ENCODE data around the gene PRPF40A. TPM values are rescaled to one million over a fixed set of nuclear protein-coding genes. Genes with fewer than 3 reads are reported as not detected.
A peak's percentile ranks its signal among the peaks of the same experiment; 100 is the strongest.

Gene PRPF40A
- polyA plus RNA-seq, 10 donors = 54.5 to 82.8 (median 74.4) TPM

DNA sequence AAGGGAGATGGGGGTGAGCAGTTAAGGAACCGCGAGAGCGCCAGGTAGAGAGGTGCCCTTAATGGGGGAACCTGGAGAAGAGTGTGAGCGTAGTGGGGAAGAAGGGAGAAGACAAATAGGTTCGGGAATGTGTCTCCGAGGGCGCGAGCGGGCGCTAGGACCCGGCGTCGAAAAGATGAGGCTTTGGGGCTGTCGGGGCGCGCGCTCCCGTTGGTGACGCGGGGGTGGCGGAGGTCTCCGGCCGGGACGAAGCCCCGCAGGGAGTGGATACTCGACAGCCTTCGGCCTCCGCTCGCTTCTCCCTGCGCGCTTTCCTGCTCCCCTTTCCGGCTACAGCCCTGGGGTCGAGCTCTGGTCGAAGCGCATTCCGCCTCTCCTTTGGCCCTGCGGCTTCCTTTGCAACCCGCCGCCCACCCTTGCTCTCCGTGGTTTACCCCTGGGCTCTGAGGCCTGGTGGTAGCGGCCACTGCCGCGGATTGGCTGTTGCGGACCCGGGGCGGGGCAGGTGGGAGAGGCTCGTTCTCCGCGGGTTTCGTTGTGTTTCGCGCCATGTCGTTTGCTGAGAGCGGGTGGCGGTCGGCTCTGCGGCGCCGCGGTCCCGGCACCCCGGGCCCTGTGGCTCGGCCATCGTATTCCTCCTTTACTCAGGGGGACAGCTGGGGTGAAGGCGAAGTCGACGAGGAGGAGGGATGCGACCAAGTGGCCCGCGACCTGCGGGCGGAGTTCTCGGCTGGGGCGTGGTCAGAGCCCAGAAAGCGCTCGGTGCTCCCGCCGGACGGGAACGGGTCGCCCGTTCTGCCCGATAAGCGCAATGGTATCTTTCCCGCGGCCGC, 1.0 kb upstream of the PRPF40A start, which contains the start of gene ARL6IP6:
Gene ARL6IP6 (plus strand): TSS at position 545 of the 833 bp plus-strand sequence. CDS start 5 bp downstream, at position 550.
- peak; percentile 93 to 99 (median 95) for DNase-seq

DNA sequence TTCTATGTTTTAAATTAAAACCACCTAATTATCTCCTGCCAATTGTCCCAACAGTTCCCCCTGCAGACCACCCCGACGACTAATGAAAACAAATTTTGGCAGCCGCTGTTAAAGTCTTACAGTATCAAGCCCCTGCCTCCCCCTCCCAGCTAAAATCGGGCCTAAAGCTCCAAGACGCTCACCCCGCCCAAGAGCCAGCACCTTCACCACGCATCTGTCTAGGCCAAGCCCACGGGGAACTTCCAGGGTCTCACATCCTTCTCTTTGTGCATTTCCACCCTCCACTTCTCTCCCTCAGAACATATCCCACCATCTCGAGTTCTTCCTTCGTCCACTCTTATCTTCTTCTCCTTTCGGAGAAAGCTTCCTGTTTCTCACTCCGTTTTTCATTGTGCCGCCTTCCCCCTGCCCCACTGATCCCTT, 445 bp downstream of the PRPF40A start:
- DNase-seq = no peak

DNA sequence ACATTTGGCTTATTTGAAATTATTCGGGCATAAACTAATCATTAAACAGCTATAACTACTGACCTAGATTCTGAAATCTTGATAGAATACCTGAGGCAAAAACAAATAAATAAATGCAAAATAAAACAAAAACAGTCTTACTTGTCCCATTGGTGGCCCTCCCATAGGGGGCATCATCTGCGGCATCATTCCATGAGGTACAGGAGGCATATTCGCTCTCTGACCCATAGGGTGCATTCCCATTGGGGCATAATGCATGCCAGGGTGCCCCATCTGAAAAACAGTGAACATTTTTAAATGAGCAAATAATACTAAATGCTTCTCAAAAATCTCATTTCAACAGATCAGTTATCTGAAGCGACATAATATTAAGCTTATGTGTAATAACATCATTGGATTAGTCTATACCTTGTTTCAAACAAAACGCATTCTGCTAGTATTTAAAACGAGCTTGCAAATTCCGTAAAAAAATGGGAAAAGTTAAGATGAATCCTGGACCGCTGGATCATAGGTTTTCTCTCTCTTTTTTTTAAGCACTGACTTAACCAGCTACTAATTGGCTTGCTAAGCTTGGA, 1.3 kb downstream of the PRPF40A start:
- peak in 1 of 3 donors; percentile 10 for DNase-seq

DNA sequence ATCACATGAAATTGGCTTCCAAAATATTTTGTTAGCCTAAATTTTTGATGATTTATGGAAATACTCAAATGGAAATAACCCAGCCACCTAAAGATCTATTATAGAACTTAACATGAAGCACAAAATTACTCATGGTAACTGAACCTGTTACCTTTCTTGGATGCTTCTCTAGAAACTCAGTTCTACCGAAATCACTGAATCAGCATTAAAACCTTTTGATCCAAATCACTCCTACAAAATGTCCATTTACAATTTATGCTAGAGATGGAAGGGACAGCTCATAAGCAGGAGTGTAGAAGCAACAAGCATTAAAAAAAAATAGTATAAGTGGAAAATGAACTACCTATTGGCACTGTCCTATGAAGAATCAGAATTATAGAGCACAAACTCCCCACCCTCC, 2.1 kb downstream of the PRPF40A start:
- no peak for DNase-seq

DNA sequence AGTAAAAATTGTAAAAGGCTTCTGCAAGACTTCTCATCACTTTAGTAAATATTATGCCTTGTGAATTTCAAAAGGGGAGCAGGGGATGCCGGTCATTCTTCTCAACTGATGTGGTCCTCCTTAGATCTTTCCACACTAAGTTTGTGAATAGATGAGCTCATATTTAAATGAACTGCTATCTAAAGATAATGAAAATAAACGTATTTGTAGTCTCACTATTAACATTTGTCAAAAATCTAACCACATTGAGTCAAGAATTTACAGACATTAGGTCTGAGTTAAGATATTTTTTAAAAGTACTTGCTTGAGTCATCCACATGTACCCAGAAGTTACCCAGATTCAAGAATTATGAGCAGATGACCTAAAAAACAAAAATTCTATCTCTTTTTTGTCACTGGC, 6.5 kb downstream of the PRPF40A start:
- DNase-seq = no peak

DNA sequence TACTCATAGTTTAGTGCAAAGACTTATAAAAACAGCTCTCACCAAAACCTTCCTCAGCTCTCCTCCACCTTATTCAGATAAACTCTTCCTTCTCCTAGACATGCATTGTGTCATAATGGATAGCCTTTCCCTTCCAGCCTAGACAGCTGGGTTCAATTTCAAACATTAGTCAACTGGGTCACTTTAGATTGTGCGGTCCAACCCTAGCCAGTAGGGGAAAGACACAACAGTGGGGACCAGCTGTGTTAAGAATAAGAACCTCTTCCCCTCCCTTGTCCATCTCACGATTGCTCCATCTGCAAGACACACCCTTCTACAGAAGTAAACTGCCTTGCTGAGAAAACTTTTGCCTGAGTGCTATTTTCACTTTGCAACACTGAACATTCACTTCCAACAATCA, 8.5 kb downstream of the PRPF40A start:
- no peak for DNase-seq

DNA sequence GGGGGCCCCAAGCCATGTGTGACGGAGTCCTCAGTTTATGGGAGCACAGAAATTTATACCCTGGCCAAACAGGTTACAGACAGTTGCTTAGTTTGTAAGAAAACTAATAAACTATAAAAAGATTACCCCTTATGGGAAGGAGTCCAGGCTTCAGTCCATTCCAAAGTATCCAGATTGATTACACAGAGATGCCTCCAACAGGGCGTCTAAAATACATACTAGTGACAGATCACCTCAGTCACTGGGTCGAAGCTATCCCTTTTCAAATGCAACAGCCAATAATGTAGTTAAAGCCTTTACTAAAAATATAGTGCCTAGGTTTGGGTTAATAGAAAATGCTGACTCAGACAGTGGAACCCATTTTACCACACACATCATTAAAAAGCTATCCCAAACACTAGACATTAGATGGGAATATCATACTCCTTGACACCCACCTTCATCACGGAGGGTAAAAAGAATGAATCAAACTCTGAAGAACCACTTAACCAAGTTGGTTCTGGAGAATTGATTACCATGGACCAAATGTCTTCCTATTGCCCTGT, 10.7 kb downstream of the PRPF40A start:
- no peak for DNase-seq

DNA sequence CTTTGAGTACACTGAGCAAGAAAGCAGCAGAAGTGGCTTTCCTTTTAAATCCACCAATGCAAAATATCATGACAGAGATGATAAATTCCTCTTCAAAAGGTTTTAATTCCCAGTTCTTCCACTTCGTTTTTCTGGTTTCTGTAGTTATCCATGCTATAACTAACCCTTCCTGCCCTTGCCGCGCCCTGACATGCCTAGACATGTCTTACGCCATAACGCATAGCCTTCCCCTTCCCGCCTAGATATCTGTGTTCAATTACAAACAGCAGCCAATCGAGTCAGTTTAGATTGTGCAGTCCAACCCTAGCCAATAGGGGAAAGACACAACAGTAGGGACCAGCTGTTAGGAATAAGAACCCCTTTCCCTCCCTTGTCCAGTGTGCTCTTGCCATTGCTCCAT, 16.1 kb downstream of the PRPF40A start:
- DNase-seq = no peak

DNA sequence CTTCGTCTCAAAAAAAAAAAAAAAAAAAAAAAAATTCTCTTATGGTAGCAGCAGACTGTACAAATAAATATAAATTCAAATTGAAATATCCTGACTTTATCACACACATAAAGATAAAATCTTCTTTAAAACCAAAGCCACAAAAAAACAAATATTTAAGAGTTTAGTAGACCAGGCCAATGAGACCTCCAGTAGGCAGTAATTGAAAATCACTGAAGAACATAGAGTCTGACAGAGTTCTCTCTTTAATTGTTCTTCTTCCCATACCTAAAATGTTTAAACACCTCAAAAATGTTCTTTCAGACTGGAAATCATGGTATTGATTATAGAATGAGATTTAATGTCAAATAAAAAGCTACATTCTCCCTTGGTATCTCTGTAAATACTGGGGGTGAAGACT, 20.8 kb downstream of the PRPF40A start:
- DNase-seq = no peak

DNA sequence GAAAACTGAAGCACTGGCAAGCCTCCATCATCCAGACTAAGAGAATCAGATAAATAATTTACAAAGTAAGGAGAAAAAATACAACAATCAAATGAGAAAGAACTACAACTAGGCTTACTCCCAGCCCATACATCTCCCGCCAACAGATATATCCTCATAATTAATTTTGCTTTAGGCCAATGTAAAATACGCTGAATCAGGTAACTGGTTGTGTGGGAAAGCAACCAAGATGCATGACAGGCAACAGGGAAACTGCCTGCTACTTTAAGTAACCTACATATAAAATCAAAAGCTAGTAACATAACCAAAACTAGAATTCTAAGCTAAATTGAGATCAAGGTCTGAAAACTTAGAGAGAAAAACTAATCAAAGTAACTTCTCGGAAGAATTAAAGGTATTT, 21.5 kb downstream of the PRPF40A start:
- no peak for DNase-seq

DNA sequence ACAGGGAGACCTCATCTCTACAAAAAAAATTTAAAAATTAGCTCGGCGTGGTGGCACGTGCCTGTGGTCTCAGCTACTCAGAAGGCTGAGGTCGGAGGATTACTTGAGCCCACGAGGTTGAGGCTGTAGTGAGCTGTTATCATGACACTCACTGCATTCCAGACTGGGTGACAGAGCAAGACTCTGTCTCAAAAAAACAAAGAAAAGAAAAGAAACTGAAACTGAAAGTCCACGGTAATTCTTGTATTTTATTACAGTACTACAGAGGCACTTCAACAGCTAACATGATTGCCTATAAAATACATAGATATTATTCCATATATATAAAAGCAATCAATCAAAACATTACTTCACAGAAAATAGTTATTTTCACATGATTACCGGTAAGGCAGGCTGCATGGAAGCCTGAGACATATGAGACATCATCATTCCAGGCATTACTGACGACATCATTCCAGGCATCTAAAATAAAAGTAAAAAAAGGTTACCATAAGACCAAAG, 23.1 kb downstream of the PRPF40A start:
- peak in 2 of 3 donors; percentile 18 to 25 for DNase-seq

DNA sequence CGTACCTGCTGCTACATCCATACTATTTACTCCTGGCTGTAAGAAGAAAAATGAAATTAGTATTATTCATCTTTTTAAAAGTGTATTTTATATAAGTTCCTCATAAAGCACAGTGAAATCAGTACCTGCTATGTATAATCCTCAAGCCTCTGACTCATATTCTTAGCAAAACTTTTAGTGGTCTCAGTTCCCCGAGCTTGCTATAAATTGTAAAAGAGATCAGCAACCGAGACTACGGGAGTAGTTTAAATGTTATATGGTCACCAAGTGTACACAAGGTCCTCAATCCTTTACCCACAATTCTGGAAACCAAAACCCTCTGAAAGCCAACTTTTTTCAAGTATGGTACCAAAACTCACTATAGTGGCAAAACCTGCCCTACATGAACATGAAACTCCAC, 24.2 kb downstream of the PRPF40A start:
- no peak for DNase-seq

DNA sequence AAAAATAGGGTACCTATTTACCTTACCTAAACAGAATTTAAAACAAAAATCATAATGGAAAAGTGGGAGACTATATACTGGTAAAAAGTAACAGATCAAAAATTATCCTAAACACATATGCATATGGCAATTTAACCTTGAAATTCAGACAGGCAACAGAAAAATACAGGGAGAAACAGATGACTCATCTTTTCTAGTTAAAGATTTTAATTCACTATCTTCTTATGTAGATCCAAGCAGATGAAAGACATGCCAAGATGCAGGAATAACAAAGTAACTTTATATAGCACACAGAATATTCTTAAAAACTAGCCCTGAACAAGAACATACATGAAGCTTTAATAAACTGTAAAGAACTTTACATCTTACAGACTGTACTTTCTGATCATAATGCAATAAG, 30.9 kb downstream of the PRPF40A start:
- DNase-seq = no peak

DNA sequence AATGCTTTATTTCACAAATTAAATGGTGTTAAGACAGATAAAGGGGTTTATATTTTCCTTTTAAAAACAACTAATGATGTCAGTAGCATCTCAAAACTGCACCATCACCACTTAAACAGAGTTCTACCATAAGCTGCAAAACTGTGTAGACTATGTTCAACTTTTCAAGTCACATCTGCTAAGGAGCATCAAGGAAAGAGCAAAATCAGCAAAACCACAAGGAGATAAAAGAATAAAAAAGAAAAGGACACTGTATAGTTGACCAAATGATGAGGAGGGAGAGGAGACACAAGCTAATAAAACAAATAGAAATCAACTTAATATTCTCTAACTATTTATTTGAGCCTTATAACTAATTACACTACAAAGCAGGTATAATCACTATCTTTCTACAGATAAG, 33.9 kb downstream of the PRPF40A start:
- no peak for DNase-seq

DNA sequence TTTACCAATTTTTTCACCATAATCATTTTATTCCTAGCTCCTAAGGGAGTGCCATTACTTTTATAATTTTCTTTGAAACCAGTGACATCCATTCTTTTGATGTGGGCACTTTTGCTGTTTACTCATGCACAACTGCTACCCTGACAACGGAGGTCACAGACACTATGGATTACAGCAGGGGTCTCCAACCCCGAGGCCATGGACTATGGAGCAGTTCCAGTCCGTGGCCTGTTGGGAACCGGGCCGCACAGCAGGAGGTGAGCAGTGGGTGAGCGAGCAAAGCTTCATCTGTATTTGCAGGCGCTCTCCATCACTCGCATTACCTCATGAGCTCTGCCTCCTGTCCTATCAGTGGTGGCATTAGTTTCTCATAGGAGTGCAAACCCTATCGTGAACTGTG, 34.6 kb downstream of the PRPF40A start:
- DNase-seq = no peak

DNA sequence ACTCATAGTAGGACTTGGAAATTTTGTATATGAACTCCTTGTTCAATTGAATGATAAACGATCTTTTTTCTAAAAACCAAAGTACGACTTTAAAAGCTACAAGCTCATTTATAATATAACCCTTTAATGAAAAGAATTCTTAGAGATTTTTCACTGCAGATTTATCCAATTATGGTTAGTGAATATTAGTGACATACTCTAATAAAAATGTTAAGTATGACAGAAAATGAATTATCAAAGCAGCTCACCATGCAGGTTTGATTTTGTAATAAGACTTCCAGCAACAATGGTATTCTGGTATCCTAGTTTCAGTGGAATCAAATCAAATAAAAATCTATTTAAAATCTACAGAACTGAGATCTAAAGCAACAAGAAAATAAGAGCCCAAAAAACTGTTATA, 38.5 kb downstream of the PRPF40A start:
- no peak for DNase-seq

DNA sequence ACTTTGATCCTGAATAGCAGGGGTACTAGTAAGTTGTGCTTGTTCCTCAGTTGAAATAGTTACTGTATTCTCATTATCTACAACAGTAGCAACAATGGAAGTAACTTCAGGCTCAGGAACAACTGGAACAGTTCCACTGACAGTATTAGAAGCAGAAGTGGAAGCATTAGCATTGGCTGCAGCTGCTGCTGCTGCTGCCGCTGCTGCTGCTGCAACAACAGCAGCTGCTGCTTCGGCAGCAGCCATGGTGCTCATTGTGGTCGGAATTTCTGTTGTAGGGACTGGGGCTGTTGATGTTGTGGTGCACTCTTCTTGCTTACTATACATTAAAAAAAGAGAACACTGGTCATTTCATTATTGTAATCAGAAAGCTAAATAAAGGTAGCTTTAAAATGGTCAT, 40.8 kb downstream of the PRPF40A start:
- DNase-seq = peak in 1 of 3 donors; percentile 3

DNA sequence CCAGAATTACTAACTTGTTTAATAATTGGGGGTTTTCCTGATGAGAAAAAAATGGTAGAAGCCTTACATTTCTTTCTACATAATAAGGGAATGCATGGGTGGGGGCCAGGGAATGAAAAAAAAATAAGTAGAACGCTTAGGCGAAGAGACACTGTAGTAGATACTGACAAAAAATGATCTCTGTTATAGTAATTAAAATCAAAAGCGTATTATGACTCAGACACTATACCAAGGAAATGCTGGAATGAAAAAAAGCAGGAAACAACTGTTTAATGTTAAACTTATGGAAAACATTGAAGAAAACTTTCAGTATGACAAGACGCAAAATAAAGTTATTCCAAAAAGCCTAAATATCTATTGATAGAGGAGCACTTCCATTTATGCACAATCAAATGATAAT, 42.9 kb downstream of the PRPF40A start:
- DNase-seq = no peak

DNA sequence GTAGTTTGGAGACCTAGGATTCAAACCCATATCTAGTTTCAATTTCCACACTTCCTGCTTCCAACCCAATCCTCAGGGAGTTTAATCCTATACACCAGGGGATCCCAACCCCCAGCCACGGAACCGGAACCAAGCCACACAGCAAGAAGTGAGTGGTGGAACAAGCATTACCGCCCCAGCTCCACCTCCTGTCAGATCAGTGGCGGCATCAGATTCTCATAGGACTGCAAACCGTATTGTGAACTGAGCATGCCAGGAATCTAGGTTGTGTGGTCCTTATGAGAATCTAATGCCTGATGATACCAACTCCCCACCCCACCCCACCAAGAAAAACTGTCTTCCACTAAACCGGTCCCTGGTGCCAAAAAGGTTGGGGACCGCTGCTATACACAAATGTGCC, 52.5 kb downstream of the PRPF40A start:
- no peak for DNase-seq

DNA sequence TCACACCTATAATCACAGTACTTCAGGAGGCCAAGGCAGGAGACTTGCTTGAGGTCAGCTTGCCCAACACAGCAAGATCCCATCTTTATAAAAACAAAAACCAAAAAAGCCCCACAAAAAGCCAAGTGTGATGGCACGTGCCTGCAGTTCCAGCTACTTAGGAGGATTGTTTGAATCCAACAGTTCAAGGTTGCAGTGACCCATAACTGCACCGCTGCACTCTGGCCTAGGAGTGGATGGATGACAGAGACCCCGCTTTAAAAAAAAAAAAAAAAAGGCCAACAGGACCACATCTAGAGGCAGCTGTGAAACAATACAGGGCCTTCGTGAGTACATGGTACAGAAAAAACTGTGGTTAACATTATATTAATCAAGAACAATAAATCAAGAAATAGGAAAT, 56.2 kb downstream of the PRPF40A start:
- DNase-seq = no peak

DNA sequence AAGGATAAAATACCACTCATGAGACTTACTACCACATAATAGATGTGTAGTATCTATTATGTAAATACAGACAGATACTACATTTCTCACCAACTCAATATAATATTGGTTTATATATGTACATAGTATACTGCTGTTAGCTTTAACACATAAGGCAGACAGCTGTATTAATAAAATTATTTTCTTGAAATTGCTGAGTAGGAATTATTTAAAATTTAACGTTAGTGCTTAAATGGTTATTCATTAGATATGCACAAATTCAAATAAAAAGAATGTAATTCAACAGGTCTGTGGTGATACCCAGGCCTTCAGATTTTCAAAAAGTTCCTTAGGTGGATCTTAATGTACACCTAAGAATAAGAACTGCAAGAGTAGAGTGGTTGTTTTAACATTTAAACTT, 59.0 kb downstream of the PRPF40A start:
- no peak for DNase-seq

DNA sequence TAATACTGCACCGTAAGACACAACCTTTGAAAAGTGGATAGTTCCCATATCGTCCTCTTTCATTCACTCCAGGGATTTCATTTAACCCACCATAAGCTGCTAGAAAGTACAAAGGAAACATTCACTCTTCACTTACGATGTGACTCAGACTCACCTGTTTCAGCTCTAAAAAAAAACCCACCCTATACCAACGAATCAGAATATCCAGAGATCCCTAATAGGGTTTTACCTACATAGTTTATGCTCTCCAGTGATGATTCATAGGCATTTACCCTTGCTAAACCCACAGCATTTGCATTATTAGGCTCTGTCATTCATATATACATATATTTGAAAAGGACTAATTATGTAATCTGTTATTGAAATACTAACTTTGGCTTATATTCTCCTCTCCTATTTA, 60.2 kb downstream of the PRPF40A start:
- DNase-seq = no peak

DNA sequence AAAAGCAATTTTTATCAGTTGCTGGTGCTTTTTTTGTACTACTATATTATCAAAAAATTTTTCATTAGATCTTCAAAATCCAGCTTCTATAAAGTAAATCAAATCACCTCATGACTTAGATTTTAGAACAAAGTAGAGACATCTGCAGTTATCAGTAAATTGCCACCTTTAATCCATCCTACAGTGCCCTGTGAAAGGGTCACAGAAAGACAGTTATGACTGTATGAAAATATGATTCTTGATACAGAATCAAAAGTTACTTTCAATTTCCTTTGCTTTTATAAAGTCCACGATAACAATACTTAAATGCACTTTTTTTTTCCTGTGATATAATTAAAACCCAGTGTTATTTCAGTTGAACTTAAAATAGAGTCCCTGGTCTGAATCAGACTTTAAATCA, 61.4 kb downstream of the PRPF40A start:
- no peak for DNase-seq

Measured in muscle of back (tissue), 11 donors.